ENCODE results near the gene CBX8. TPM values are rescaled to one million over a fixed set of nuclear protein-coding genes. Genes with fewer than 3 reads are reported as not detected.

The CBX8 gene
- total and polyA plus RNA-seq, 2 of the 13 experiments (the other 11 are each of a cell fraction or from before 2014, with no cell fraction given), result 0.34 to 12.6 TPM

DNA sequence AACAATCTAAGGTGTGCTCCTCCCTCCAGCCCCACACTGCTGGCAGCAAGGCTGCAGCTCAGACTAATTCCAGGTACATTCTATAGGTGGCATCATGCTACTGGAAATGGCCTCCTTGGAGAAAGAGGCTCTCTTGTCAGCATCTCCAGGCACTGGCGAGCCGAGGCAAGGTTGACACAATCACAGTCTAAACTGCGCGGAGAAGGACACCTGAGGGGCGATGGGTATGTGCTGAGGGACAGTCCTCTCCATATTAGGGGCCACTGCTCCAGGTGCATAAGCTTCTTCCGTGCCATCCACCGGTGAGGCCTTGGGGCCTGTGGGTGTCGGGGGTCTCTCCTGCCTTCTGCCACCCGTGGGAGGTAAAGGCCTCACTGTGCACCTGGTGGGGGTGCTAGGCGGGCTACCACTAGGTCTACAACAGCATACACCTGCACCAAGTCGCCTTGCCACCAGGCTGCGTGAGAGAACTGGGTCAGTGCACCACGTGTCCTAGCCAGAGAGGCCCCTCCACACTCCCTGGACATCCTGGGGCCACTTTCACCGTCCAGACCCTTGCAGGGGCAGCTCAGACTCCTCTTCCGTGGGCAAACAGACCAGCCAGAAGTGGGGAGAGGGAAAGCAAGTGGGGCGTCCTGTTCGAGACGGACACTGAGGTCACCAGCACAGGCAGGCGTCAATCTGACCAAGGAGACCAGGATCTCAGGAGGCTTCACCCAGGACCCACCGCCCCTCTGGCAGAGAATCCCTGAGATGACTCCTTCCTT is 12.1 kb upstream of the CBX8 start (continued):
- TF ChIP-seq TAF15 (IDR thresholded peaks at IDR 0.05; ENCODE audit: low read depth, low read length, poor library complexity, severe bottlenecking), result no peak
- TF ChIP-seq ZMYM2 (CRISPR knock-in tag; IDR thresholded peaks at IDR 0.05), result no peak
- no peak for TF ChIP-seq ZNF441 (CRISPR knock-in tag; IDR thresholded peaks at IDR 0.05; ENCODE audit: borderline replicate concordance)
- no peak for TF ChIP-seq MBD4 (IDR thresholded peaks at IDR 0.05; ENCODE audit: borderline replicate concordance, low read length)
- no peak for TF ChIP-seq CBFB (CRISPR knock-in tag; IDR thresholded peaks at IDR 0.05)
- TF ChIP-seq ZNF746 (CRISPR knock-in tag; IDR thresholded peaks at IDR 0.05), result no peak
- peak; percentile 66; the same call in 1 of the 2 replicates for TF ChIP-seq PHF21A (CRISPR knock-in tag; IDR thresholded peaks at IDR 0.05)
- TF ChIP-seq, protein P1, sequence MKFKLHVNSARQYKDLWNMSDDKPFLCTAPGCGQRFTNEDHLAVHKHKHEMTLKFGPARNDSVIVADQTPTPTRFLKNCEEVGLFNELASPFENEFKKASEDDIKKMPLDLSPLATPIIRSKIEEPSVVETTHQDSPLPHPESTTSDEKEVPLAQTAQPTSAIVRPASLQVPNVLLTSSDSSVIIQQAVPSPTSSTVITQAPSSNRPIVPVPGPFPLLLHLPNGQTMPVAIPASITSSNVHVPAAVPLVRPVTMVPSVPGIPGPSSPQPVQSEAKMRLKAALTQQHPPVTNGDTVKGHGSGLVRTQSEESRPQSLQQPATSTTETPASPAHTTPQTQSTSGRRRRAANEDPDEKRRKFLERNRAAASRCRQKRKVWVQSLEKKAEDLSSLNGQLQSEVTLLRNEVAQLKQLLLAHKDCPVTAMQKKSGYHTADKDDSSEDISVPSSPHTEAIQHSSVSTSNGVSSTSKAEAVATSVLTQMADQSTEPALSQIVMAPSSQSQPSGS (CRISPR knock-in tag; IDR thresholded peaks at IDR 0.05), result no peak; the same call in 1 of the 2 replicates
- TF ChIP-seq, protein P2, sequence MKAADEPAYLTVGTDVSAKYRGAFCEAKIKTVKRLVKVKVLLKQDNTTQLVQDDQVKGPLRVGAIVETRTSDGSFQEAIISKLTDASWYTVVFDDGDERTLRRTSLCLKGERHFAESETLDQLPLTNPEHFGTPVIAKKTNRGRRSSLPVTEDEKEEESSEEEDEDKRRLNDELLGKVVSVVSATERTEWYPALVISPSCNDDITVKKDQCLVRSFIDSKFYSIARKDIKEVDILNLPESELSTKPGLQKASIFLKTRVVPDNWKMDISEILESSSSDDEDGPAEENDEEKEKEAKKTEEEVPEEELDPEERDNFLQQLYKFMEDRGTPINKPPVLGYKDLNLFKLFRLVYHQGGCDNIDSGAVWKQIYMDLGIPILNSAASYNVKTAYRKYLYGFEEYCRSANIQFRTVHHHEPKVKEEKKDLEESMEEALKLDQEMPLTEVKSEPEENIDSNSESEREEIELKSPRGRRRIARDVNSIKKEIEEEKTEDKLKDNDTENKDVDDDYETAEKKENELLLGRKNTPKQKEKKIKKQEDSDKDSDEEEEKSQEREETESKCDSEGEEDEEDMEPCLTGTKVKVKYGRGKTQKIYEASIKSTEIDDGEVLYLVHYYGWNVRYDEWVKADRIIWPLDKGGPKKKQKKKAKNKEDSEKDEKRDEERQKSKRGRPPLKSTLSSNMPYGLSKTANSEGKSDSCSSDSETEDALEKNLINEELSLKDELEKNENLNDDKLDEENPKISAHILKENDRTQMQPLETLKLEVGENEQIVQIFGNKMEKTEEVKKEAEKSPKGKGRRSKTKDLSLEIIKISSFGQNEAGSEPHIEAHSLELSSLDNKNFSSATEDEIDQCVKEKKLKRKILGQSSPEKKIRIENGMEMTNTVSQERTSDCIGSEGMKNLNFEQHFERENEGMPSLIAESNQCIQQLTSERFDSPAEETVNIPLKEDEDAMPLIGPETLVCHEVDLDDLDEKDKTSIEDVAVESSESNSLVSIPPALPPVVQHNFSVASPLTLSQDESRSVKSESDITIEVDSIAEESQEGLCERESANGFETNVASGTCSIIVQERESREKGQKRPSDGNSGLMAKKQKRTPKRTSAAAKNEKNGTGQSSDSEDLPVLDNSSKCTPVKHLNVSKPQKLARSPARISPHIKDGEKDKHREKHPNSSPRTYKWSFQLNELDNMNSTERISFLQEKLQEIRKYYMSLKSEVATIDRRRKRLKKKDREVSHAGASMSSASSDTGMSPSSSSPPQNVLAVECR (CRISPR knock-in tag; IDR thresholded peaks at IDR 0.05; ENCODE audit: borderline replicate concordance), result peak; percentile 51; the same call in 1 of the 2 replicates
- TF ChIP-seq ZNF570 (CRISPR knock-in tag; IDR thresholded peaks at IDR 0.05; ENCODE audit: borderline replicate concordance), result no peak
- TF ChIP-seq, protein P3, sequence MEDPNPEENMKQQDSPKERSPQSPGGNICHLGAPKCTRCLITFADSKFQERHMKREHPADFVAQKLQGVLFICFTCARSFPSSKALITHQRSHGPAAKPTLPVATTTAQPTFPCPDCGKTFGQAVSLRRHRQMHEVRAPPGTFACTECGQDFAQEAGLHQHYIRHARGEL (CRISPR knock-in tag; IDR thresholded peaks at IDR 0.05), result no peak
- no peak for TF ChIP-seq RFX1 (IDR thresholded peaks at IDR 0.05)
- no peak for TF ChIP-seq NFATC3 (CRISPR knock-in tag; IDR thresholded peaks at IDR 0.05)
- TF ChIP-seq ZNF564 (CRISPR knock-in tag; IDR thresholded peaks at IDR 0.05), result no peak
- TF ChIP-seq, protein P4, sequence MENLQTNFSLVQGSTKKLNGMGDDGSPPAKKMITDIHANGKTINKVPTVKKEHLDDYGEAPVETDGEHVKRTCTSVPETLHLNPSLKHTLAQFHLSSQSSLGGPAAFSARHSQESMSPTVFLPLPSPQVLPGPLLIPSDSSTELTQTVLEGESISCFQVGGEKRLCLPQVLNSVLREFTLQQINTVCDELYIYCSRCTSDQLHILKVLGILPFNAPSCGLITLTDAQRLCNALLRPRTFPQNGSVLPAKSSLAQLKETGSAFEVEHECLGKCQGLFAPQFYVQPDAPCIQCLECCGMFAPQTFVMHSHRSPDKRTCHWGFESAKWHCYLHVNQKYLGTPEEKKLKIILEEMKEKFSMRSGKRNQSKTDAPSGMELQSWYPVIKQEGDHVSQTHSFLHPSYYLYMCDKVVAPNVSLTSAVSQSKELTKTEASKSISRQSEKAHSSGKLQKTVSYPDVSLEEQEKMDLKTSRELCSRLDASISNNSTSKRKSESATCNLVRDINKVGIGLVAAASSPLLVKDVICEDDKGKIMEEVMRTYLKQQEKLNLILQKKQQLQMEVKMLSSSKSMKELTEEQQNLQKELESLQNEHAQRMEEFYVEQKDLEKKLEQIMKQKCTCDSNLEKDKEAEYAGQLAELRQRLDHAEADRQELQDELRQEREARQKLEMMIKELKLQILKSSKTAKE (CRISPR knock-in tag; IDR thresholded peaks at IDR 0.05; ENCODE audit: borderline replicate concordance), result peak; percentile 43; the same call in 1 of the 2 replicates

Measured in HepG2 (cell line).